RWPE1 (cell line): ENCODE data around the gene DERL3.

Experiments used
- CTCF ChIA-PET: fragments of 350-600 bp; sonication (Branson Sonifier 250); formaldehyde crosslinking; extraction: SDS; loops from one replicate; lab custom pipeline; 2021; lab: Yijun Ruan, JAX
- POLR2A ChIA-PET: fragments of 400-600 bp; formaldehyde crosslinking; extraction: SDS; loops from one replicate; lab custom pipeline; 2020; ENCODE audit warnings: antibody characterized with exemption; ENCODE audit not compliant: low non-redundant PET; lab: Yijun Ruan, JAX
- DNase-seq: peaks from one replicate; pipeline ENCODE4 v3.0.0; 2012; ENCODE audit warnings: low spot score
- H3K27ac ChIP-seq: fragments of 450-650 bp; 2 replicates; pipeline ENCODE4 v1.5.1; 2017
- TF ChIP-seq, protein P1 (sequence below): fragments of 450-650 bp; conservative IDR thresholded peaks from 2 replicates; pipeline ENCODE4 v1.5.1; 2017; ENCODE audit warnings: low read depth, mild to moderate bottlenecking

The DERL3 gene

DNA sequence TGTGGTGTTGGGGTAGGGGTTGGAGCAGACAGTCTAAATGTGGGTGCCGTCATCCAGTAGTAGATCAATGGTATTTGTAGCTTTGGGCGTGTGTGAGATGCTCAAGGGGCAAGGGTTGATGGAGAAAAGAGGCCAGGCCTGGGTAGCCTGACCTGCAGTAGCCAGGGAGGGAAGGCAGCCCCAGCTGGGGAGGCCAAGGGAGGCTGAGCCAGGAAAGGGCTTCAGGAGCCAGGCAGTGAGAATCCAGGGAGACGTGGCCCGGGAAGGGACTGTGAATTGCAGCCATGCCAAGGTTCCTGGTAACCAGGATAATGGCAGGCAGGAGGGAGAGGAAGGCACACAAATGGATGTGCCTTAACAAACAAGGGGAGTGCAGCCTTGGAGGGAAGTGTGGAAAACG is 2.5 kb upstream of the DERL3 start:
- CTCF ChIA-PET: no interaction called here
- POLR2A ChIA-PET: no interaction called here
- no peak overlapping the region; the same call in 1 of the 2 replicates for H3K27ac ChIP-seq
- DNase-seq: no peak
- TF ChIP-seq, protein P1, sequence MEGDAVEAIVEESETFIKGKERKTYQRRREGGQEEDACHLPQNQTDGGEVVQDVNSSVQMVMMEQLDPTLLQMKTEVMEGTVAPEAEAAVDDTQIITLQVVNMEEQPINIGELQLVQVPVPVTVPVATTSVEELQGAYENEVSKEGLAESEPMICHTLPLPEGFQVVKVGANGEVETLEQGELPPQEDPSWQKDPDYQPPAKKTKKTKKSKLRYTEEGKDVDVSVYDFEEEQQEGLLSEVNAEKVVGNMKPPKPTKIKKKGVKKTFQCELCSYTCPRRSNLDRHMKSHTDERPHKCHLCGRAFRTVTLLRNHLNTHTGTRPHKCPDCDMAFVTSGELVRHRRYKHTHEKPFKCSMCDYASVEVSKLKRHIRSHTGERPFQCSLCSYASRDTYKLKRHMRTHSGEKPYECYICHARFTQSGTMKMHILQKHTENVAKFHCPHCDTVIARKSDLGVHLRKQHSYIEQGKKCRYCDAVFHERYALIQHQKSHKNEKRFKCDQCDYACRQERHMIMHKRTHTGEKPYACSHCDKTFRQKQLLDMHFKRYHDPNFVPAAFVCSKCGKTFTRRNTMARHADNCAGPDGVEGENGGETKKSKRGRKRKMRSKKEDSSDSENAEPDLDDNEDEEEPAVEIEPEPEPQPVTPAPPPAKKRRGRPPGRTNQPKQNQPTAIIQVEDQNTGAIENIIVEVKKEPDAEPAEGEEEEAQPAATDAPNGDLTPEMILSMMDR: no peak

DNA sequence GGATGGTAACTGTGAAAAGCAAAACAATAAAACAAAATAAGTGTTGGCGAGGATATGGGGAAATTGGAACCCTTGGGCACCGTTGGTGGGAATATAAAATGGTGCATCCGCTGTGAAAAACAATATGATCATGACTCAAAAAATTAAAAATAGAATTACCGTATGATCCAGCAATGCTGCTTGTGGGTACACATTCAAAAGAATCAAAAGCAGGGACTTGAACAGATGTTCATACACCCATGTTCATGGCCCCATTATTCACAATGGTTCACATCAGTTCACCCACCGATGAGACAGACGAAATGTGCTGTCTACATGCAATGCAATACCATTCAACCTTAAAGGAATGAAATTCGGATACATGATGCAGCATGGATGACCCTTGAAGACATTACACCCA is 1.2 kb upstream of the DERL3 start:
- TF ChIP-seq, protein P1: no peak
- no peak for DNase-seq
- POLR2A ChIA-PET: no interaction called here
- CTCF ChIA-PET: no interaction called here
- H3K27ac ChIP-seq: no peak overlapping the region; the same call in 1 of the 2 replicates

DNA sequence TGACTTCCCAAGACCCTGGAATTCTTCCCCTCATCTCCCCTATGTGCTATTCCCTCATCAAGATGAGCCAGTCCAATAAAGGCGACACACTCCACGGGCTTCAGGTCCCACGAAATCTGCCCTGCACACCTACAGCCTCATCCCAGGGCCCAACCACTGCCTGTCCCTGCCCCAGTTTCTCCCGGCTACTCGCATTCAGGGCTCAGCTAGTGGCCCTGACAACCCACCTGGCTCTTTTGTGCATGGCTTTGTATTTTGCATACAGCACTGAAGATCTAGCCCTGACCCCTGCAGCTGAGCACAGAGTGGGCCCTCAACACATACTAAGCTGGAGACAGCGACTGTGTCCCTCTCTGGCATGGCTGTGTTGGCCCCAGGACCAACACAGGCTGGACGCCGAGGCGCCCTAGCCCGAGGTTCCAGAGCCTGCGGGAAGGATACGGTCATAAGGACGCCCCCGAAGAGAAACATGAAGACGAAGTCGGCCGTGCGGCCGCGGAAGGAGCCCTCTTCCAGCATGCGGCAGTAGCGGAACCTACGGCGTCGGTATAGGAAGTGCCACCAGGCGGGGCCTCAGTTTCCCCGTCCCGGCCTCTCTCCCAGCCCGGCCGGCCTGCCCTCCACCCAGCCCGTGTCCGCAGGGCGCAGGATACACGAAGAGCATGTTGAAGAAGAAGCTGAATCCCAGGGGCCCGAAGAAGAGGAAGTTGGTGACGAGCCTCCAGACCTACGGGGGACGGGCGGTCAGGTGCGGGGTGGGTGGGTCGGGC is 710 bp downstream of the DERL3 start:
- POLR2A ChIA-PET: no interaction called here
- peak overlapping the region; percentile 66 for H3K27ac ChIP-seq
- no peak for DNase-seq

DNA sequence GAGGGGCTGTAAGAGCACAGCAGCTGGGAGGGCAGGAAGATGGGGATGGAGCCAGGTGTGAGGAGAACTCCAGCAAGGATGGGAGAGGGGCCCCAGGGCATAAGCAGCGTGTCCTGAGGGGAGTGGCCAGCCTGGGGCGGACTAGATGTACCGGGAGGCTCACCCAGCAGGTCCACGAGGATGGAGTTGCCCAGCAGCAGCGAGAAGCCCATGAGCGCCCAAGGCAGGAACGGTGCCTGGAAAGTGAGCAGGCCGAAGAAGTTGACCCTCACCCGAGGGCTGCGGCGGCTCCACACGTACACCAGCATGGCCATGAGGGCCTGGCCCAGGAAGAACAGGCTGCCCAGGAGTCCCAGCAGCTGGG is 1.3 kb downstream of the DERL3 start:
- peak overlapping the region; percentile 66 for H3K27ac ChIP-seq
- POLR2A ChIA-PET: no interaction called here
- CTCF ChIA-PET: interaction anchor here (1.3 kb wide), 1 partner anchor 12 kb away, joined by 3 read pairs; no protein-coding TSS in a partner anchor
- TF ChIP-seq, protein P1: no peak
- DNase-seq: no peak

More for the DNA sequence above, 710 bp downstream of the DERL3 start:
- TF ChIP-seq, protein P1: no peak
- CTCF ChIA-PET: interaction anchor here (1.3 kb wide), 1 partner anchor 12 kb away, joined by 3 read pairs; no protein-coding TSS in a partner anchor

DNA sequence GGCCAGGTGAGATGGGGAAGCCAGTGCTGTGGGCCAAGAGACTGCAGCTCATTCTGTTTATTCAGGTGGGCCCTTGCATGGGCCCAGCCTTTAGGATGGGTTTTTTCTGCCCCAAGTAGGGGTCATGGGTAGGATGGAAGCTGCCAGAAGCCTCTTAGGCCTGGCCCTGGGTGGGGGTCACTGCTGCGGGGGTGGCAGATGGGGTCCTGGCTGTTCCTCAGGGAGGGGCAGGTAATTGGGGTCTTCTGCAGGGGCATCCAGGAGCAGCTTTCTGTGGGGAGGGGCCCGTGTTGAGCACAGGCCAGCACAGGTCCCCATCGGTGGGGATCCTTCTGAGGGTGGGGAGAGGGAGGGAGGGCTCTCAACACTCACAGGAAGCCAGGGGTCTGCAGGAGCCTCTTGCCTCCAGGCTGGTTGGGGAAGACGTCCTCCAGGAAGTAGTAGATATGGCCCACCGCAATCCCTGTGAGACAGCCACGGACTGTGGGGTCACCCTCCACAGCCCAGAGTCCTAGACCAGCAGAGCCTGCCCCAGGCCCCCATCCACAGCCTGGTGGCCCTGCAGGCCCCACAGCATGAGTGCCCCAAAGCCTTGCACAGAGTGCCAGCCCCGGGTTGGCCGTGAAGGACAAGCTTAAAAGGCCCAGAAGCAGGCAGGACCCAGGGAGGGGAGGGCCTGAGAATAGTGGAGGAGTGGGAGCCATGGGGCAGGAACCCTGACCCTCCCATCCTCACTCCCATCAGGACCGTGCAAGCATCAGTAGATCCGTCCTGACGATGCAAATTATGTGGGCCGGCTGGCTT is 1.9 kb downstream of the DERL3 start:
- POLR2A ChIA-PET: no interaction called here
- TF ChIP-seq, protein P1: no peak
- CTCF ChIA-PET: no interaction called here
- peak overlapping the region; percentile 66 for H3K27ac ChIP-seq
- no peak for DNase-seq

DNA sequence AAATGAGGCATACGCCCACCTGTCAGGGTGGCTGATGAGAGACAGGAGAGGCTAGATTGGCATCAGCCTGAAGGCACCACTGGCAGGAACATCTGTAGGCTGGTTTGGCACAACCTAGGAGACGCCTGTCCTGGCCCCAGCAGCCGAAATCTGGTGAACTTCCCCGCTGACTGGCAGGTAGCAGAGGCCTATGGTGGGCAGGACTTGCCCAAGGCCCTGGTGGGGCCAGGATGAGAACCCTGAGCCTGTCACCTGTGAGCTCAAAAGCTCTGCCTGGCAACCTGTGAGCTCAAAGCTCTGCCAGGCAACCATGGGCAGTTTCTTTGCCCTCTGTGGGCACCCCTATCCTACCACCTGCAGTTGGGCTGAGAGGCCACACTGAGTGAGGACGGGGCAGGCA is 2.5 kb downstream of the DERL3 start:
- CTCF ChIA-PET: no interaction called here
- H3K27ac ChIP-seq: peak overlapping the region; percentile 66
- TF ChIP-seq, protein P1: no peak
- DNase-seq: no peak
- POLR2A ChIA-PET: no interaction called here
